HG03457 (cell line): ENCODE data around the gene RAVER2.
"Not testable (repeated sequence)": the region's sequence is repeated elsewhere in the genome, so short reads cannot be mapped to it uniquely, and the experiment has no call there.

Experiments used
- ATAC-seq: cut with Tn5 transposase; IDR thresholded peaks from one replicate; pipeline ENCODE4 v1.9.1; 2021; ENCODE audit warnings: moderate number of reproducible peaks; ENCODE audit not compliant: unreplicated experiment

The RAVER2 gene

DNA sequence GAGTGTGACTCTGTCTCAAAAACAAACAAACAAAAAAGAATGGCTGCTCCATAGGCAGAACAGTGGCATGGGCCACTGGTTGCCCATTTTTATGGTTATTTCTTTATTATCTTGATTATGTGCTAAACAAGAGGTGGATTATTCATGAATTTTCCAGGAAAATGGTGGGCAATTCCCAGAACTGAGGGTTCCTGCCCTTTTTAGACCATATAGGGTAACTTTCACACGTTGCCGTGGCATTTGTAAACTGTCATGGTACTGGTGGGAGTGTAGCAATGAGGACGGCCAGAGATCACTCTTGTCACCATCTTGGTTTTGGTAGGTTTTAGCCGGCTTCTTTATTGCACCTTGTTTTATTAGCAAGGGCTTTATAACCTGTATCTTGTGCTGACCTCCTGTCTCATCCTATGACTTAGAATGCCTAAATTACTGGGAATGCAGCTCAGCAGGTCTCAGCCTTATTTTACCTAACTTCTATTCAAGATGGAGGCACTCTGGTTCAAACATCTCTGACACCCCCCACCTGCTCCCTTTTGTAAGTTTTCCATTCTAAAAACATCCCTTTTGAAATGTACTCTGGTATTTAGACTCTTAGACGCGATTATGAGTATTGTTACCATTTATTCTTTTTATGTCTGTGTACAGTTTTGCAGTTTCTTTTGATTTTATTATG, 57.1 kb downstream of the RAVER2 start:
- ATAC-seq, result no peak

DNA sequence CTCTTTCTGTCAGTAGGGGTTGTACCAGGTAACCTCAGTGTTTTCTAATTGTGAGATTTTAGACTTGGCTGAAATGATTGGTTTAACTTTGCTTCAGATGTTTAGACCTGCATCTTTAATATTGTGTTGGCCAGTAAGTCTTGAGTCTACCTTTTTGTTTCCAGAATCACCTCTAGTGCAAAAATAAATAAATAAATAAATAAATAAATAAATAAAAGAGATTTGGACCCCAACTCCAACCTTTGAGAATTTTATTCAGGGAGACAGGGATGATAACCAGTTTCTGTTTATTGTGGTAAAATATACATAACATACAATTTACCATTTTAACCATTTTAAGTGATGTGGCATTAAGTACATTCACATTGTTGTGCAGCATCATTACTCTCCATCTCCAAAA, 64.4 kb downstream of the RAVER2 start:
- no peak for ATAC-seq

DNA sequence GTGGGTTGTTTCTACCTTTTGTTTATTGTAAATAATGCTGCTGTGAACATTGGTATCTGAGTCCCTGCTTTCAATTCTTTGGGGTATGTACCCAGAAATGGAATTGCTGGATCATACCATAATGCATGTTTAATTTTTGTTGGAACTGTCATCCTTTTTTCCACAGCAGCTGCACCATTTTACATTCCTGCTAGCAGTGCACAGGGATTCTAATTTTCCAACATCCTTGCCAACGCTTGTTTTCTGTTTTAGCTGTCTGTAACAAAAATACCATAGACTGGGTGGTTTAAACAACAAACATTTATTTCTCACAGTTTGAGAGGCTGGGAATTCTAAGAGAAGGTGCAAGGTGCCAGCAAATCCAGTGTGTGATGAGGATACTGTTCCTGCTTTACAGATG, 65.1 kb downstream of the RAVER2 start:
- ATAC-seq, result no peak

DNA sequence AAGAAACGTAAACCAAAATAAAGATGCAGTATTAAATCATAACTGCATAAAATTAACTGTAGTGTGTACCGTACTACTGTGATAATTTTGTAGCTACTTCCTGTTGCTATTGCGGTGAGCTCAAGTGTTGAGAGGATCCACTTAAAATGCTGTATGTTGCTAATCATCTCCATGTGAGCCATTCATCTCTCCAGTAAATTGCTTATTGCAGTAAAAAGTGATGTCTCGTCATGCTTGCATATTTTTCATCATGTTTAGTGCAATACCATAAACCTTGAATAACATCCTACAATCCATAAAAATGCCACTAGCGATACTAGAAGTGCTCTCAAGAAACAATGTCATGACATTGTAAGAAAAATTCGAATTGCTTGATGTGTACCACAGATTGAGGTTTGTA, 66.3 kb downstream of the RAVER2 start:
- ATAC-seq, result no peak

- ATAC-seq, result no peak
Measured at GRCh38 chr1:64814427-64814826, 69.6 kb downstream of the RAVER2 start.

DNA sequence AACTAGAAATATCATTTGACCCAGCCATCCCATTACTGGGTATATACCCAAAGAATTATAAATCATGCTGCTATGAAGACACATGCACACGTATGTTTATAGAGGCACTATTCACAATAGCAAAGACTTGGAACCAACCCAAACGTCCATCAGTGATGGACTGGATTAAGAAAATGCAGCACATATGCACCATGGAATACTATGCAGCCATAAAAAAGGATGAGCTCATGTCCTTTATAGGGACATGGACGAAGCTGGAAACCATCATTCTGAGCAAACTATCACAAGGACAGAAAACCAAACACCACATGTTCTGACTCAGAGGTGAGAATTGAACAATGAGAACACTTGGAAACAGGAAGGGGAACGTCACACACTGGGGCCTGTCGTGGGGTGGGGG, 72.5 kb downstream of the RAVER2 start:
- not testable (repeated sequence) for ATAC-seq

GRCh38 chr1:64820572-64820971, 75.7 kb downstream of the RAVER2 start:
- not testable (repeated sequence) for ATAC-seq

GRCh38 chr1:64822621-64823020, 77.7 kb downstream of the RAVER2 start:
- ATAC-seq, result no peak

GRCh38 chr1:64823691-64824476, 79.0 kb downstream of the RAVER2 start:
- ATAC-seq, result no peak

DNA sequence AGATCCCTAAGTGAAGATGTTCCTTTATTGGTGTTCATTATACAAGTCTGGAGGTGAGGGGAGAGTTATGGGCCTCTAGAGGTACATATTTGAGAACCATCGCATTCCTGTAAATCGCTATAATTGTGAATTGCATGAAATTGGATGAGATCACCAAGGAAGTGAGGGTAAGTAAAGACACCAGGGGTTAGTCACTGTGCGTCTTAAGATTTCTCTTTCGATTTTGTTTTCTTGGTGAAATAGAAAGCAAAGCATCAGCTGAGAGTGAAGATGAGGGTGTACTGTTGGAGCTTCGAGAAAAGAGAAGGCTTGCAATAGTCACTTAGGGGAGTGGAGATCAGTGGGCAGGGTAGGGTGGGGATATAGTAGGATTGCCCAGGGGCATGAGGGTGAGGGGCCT, 82.1 kb downstream of the RAVER2 start:
- no peak for ATAC-seq

DNA sequence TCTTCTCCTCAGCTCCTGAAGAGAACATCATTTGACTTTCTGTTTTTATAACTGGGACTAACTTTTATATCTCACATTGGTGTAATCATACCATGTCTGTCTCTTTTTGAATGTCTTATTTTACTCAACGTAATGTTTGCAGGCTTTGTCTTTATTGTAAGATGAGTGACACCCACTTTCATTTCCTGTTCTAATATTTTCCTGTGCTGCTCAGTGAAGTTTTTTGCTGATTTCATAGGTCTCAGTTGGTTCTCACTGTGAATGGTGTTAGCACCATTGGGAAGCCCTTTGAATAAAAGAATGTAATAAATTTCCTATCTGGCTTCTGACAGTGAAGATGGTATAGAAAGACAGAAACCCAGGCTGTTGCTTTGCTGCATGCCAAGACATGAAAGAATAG, 84.0 kb downstream of the RAVER2 start:
- ATAC-seq, result no peak

GRCh38 chr1:64829411-64830029, 84.6 kb downstream of the RAVER2 start:
- no peak for ATAC-seq

DNA sequence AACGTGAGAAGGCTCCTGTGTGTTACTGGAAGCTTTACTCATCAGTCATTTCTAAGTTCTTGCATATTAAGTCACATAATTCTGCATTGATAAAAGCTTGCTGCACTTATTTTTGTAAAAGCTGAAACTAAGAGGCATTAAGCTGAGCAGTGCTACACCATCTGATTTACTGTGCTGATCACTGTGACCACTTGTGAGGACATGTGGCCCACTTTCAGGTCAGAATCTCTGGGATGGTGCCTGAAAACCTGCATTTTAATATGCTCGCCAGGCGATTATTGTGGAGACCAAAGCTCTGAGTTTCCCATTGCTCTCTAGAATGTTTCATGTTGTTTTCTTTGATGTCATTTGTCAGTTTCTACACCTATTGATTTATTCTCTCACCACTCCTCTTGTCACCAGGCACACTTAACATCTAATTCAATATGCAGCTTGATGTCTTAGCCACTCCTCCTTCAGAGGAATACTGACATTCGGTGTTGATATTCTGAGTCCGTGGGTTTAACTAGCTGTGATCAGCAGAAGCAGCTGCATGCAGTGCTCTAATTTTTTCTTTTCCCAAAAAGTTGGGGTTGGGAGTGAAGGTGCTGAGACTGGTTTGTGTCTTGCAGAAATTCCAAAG, 85.3 kb downstream of the RAVER2 start:
- no peak for ATAC-seq

- no peak for ATAC-seq
Measured at GRCh38 chr1:64834734-64835133, 89.9 kb downstream of the RAVER2 start.

DNA sequence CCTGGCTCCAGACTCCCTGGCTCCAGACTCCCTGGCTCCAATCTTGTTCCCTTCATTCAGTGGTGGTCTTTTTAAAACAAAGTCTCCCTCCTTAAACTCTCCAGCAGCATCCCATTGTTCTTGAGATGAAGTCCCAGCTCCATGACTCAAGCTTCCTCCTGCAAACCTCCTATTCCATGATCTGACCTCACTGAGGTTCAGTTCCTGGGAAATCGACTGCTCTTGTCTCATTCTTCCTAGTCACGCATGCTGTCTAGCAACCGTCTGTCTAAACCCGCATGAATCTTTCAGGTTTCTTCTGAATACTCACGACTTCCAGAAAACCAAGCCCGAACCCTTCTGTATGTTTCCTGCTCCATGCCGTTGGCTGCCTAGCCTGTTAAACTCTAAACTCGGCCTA, 91.9 kb downstream of the RAVER2 start:
- ATAC-seq, result no peak

GRCh38 chr1:64838486-64838885, 93.6 kb downstream of the RAVER2 start:
- ATAC-seq, result no peak

DNA sequence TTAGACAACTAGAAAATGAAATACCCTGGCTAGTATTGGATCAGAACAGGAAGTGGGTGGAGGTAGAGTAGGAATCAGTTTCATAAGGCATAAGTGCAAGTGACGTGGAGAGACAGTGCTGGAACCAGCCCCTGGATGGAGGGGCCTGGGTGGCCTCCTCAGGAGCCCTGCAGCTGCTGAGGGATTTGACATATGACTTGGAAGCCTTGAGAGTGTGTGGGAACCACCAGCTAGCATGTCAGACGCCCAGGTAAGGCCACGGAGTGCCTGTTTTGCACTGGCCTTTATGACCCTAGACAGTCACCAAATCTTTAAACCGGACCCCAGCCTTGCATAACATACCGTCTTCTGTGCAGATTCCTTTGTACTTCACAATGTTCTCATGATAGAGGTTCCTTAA, 94.4 kb downstream of the RAVER2 start:
- ATAC-seq, result no peak

DNA sequence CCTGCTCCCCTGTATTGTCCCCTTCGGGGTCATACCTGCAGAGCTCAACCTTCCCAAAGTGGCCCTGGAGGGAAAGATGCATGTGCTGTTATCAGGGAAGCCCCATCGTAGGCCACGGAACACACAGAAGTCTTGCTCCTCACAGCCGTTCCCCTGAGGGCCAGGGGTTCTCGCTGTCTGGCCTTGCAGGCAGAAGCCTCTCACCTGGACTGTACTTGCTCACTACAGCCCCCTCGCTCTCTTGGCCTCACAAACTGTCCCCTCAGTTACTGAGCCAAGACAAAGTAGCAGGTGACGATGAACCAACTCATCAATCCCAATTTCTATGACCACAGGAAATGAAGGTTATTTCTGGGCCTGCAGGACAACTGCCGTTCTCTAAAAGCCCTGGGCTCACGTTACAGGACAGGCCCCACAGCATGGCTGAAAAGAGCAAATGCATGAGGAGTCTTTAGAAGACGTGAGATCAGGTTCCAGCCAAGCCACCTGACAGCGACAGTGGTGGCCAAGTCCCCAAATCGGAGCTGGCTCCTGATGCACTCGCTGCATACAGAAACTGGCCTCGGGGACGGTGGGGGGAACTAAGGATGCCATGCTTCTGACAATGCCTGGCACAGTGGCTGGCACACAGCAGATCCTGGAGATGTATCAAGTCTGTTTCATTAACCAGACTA, 95.0 kb downstream of the RAVER2 start:
- no peak for ATAC-seq

DNA sequence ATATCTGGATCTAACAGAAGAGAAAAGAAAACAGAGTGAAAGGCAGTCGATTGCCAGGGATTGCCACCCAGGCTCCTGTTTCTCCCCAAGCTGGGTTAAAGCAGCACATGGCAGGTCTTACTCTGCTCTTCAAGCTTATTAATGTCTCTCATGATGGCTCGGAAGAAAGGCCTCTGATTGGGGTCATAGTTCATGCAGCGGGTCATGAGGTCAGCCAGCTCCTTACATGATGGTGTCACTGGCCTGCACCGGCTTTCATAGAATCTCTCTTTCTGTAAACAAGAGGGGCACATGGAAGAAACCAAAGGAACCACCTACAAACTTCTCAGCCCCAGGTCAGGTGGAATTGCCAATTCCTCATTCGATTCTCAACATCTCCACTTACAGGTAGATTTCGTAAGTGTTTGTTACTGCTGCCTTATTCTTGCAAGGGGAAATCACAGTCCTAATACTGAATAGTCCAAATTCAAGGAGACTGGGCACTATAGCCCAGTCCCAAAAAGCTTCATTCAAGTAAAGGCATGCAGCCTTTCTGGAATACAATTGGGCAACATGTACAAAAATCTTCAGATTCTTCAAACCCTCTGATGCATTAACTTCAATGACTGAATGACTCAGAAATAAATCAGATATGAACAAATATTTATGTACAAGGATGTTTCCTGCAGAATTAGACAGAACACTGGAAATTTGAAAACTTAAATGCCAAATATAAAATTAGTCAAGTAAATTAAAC, 96.6 kb downstream of the RAVER2 start:
- no peak for ATAC-seq

DNA sequence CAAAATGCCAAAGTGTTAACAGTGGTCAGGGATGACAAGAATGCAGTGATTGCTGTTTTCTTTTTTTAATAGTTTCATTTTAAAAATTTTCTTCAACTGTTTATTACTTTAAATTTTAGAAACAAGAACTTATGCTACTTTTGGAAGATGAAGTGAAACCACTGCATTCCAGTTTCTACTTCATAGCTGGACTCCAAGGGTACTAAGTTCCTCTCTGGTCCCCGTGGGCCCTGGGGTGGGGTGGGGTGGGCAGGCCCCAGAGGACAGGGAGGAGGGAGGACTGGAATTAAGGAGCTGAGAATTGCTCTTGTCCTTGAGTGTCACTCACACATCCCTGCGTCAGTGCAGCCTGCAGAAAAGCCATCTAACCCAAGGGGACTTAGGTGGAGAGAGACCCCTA, 97.3 kb downstream of the RAVER2 start:
- ATAC-seq, result no peak
